ENCODE results near the gene TEF.
"Not testable (repeated sequence)": the region's sequence is repeated elsewhere in the genome, so short reads cannot be mapped to it uniquely, and the experiment has no call there.

TEF gene

DNA sequence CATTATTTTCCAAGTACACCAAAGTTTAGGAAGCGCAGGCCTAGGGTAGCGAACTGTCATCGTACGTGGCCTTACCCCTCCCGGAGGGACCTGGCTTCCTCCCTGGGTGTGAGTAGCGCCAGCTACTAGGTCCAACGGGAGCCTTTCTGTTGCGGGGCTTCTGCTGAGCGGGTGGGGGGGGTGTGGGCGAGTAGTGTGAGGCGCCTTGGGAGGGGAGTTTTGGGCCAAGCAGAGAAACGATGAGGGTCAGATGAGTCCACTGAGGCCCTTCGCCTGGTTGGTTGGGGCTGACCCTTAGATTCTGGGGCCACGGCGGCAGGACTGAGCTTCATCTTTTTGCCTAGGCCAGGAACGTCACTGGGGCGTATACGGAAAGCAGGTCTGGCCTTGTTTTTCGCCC lies 868 bp downstream of the TEF start:
- no peak for DNase-seq (ENCODE audit: low spot score)

DNA sequence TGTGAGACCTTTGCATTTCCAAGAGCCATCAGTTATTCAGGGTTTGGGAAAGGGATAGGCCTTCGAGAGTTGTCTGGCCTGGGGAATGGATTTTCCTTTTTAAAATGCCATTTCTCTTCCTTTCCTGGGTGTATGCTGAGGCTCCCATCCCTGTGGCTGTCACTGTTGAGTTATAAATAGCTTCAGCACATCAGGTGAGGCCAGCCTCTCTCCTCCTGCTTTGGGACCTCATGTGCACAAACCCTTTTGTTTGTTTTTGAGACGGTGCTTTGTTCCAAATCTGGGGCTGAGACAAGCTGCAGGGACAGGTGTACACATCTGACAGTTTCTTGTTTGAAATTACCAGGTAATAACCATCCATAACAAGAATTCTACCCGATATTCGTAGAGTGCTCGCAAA lies 1.3 kb downstream of the TEF start:
- no peak for DNase-seq (ENCODE audit: low spot score)

- DNase-seq (ENCODE audit: low spot score) = no peak
Measured at GRCh38 chr22:41384128-41384527, 2.4 kb downstream of the TEF start.

DNA sequence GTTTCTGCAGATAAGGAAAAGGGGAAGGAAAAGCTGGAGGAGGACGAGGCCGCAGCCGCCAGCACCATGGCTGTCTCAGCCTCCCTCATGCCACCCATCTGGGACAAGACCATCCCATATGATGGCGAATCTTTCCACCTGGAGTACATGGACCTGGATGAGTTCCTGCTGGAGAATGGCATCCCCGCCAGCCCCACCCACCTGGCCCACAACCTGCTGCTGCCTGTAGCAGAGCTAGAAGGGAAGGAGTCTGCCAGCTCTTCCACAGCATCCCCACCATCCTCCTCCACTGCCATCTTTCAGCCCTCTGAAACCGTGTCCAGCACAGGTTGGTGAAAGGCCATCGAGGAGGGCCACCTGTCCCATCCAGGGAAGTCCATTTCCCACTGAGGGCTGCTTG lies 5.6 kb downstream of the TEF start:
- no peak for DNase-seq (ENCODE audit: low spot score)

- DNase-seq (ENCODE audit: low spot score) = no peak
Measured at GRCh38 chr22:41394012-41394356, 12.2 kb downstream of the TEF start.

- DNase-seq (ENCODE audit: low spot score) = no peak
Measured at GRCh38 chr22:41395531-41396240, 13.9 kb downstream of the TEF start.

GRCh38 chr22:41397143-41397811 lies 15.5 kb downstream of the TEF start:
- no peak for DNase-seq (ENCODE audit: low spot score)

GRCh38 chr22:41398921-41399320 lies 17.2 kb downstream of the TEF start:
- no peak for DNase-seq (ENCODE audit: low spot score)

DNA sequence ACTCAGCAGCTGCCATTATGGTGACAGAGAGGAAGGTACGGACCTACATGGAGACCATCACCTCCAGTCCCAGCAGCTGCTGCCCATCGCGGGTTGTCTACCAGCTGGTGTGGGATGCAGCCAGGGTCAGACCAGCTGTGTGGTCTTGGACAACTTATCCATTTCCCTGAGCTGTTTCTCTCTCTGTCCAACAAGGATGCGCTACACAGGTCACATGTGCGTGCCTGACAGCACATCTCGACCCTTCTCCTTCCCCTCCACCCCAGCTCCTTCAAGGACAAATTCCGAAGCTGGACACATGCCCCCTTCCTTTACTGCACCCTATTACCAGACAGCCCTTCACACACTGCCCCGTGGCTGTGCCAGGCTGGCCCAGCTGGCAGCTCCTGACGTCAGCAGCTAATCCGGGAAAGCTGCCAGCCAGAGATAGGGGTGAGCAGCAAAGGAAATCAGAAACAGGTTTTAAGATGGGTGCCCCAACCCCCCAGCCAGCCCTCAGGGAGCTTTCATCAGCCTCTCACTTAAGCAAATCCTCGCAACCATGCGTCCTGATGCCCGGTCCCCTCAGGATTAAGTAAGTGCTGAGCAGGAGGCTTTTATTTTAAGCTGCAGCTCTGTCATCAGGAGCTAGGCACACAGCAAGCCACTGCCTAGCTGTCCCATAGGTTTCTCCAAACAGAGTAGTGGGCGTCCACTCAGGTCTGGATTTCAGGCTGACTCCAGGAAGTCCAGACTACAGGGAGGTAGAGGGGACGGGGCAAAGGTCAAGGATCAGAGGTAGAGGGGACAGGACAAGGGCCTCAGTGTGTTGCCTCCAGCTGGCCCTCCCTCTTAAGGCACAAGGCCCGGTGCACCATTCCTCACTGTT lies 20.3 kb downstream of the TEF start:
- peak; percentile 67 for DNase-seq (ENCODE audit: low spot score)

- not testable (repeated sequence) for DNase-seq (ENCODE audit: low spot score)
Measured at GRCh38 chr22:41402851-41403250, 21.1 kb downstream of the TEF start.

DNA sequence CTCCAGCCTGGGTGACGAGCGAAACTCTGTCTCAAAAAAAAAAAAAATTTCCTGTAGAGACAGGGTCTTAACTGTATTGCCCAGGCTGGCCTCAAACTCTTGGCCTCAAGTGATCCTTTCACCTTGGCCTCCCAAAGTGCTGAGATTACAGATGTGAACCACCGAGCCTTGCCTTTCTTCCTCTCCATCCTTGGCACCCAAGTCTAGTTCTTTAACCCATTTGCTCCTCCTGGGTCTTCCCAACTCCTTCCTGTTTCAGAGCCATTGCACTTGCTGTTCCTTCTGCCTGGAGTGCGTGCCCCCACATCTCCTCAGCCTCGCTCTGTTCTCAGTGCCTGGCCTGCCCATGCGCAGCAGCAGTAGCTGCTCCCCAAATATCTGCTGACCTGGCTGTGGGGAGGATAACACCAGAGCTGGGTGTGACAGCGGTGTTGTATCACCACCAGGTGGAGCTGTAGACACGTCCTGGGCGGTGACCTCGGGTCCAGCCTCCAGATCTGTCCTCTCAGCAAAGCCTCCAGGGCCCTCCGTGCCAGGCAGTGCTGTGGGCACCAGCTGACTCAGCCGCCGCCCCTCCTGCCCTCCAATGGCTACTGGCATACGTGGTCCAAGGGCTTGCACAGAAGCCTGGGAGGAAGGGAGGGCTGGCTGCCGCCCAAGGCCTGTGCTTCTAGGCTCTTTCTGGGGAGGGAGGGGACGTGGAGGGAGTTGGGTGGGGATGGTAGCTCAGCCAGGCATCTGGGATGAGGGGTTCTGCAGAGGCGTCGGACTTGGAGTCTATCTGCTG lies 22.0 kb downstream of the TEF start:
- peak; percentile 90 for DNase-seq (ENCODE audit: low spot score)

DNA sequence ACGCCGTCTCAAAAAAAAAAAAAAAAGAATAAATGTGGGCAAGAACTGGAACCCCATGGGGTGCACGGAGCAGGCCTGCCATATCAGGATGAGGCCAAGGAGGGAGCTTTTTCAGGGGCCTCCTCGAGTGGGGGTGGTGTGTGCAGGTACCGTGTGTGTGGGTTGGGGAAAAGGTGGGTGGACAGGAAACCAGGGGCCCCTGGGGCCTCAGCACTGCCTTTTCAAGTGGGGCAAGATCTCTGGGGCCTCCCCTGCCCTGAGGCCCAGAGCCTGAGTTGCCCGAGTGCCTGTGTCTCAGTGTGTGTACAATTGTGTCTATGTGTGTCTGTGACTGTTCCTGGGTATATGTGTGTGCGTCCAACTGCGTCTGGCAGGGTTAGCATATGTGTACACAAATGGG lies 23.8 kb downstream of the TEF start:
- no peak for DNase-seq (ENCODE audit: low spot score)

DNA sequence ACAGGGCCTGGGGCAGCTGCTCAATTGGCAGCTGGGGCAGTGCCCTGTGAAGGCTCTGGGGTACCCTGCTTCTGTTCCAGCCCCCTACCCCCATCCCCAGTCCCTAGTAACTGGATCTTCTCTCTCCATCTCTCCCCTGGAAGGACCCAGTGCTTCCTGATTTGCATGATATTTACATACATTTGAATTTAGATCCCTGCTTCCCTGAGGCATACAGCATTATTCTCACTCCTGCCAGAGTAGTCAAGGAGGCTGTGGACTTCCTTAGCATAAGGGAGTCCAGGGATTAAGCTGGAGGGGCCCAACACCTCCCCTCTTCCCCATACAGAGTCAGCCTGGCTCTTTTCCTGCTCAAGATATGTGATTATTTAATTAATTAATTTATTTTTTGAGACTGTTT lies 24.7 kb downstream of the TEF start:
- DNase-seq (ENCODE audit: low spot score) = no peak

DNA sequence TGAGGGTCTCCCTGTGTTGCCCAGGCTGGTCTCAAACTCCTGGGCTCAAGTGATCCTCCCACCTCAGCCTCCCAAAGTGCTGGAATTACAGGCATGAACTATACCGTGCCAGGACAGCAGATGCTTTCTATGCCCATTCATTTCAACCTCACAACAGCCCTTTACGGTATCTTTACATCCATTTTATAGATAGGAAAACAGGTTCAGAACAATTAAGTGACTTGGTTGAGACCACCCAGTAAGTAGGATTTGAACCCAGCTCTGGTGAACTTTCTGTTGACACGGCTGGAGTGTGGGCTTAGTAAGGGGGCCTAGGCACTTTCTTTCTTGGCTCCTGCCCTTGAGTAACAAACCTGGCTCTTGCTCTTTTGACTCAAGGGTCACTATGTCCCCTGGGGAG lies 25.7 kb downstream of the TEF start:
- no peak for DNase-seq (ENCODE audit: low spot score)

DNA sequence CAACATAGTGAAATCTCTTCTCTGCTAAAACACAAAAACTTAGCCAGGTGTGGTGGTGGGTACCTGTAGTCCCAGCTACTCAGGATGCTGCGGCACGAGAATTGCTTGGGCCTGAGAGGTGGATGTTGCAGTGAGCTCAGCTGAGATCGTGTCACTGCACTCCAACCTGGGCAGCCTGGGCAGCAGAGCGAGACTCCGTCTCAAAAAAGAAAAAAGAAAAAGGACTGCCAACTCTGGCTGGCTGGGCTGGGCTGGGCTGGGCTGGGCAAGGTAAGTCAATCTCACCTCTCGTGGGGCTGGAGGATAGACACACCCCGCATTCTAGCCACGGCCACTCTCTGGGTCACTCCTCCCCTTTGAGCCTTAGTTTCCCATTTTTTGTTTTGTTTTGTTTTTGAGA lies 26.9 kb downstream of the TEF start:
- DNase-seq (ENCODE audit: low spot score) = no peak

DNA sequence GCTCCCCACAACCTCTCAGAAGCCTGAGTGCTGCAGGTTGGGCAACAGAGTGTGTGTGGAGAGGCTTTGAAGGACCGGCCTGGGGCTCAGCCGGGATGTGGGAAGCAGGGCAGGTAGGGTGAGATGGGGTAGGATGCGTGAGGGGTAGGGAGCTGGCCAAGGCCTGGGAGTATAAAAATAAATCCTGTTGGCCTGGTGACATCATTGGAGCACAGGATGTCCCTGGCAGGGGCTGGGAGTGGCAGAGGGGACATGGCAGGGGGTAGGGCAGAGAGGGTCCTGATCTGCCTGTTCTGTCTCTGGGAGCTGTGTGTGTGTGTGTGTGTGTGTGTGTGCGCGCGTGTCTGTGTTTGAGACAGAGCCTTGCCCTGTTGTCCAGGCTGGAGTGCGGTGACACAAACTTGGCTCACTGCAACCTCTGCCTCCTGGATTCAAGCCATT lies 28.6 kb downstream of the TEF start:
- DNase-seq (ENCODE audit: low spot score) = no peak

DNA sequence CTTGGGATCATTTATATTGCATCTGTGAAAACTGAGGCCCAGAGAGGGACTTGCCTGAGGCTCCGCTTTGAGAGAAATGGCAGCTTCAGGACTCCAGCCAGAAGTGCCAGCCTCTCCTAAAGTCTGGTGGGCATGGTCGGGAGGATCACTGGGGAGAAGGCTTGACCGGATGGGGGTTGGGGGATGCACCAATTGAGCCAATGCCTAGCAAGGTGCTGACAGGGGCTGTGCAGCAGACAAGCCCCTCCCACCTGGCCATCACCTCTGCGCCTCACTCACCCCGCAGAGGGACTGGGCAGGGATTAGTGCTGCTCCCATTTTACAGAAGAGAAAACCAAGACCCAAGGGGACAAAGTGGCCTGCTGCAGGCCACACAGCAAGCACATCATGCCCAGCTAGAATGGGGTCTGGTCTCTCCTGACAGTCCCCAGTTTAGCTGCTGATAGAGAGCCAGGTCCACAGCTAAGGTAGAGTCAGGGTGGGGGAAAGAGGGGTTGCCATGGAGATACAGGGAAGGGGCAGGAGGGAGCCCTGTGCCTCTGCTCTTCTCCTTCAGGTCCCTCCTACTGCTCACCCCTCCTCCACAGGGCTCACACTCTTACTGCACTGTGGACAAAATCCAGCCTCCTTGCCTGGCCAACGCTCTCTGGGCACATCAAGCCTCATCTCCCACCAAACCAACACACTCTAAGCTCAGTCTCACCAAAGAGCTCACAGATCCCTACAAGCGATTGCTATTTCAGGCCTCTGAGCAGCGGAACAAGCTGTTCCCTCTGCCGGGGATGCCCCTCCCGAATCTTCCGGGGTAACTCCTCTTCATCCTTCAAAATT lies 29.5 kb downstream of the TEF start:
- DNase-seq (ENCODE audit: low spot score) = no peak

DNA sequence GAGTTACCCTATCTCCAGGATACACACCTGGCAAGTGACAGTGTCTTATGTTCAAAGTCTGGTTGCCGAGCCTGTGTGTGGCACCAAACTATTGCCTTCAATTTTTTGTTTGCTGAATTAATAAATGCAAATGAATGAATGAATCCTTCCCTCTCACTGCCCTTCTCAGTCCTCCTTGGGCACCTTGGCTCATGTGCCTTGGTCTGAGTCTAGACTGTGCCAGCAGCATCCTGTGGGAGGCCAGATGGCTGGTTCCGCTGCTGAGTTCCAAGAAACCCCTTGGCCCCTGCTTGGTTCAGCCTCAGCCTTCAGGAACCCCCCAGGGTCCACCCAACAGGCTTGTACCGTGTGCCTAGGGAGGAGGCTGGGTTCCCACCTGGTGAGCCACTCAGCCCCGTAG lies 33.8 kb downstream of the TEF start:
- no peak for DNase-seq (ENCODE audit: low spot score)

- no peak for DNase-seq (ENCODE audit: low spot score)
Measured at GRCh38 chr22:41417622-41418390, 36.1 kb downstream of the TEF start.

GRCh38 chr22:41418717-41419116 lies 37.0 kb downstream of the TEF start:
- no peak for DNase-seq (ENCODE audit: low spot score)

Measured in hematopoietic multipotent progenitor cell treated with erythropoietin and hydrocortisone succinate and interleukin-3 and kit ligand, for 15 days (in vitro differentiated cells).